Naive thymus-derived CD4-positive, alpha-beta T cell (primary cell): Measurements from ENCODE around the gene CREB5. TPM values are rescaled to one million over a fixed set of nuclear protein-coding genes. Genes with fewer than 3 reads are reported as not detected.

Experiments used
- ATAC-seq: fragments of 150-1000 bp; cut with Tn5 transposase; 2 replicates; pipeline ENCODE4 v1.10.0; 2021; ENCODE audit warnings: mild to moderate bottlenecking, moderate library complexity
- CTCF ChIA-PET: fragments of 350-600 bp; sonication (Branson Sonifier 250); formaldehyde crosslinking; loops from one replicate; lab custom pipeline; 2021; ENCODE audit warnings: antibody characterized with exemption; lab: Charles Lee
- POLR2A ChIA-PET: fragments of 350-600 bp; sonication (Branson Sonifier 250); formaldehyde crosslinking; loops from one replicate; lab custom pipeline; 2021; ENCODE audit warnings: antibody characterized with exemption, inconsistent platforms; lab: Charles Lee
- DNase-seq, 9 donors: peaks; one replicate each; pipeline versions ENCODE4 v3.0.0 to v3.0.0-alpha.2; 2020 to 2022; ENCODE audit warnings: mixed read lengths in 1 of 9
- H3K27ac ChIP-seq: one replicate; pipeline ENCODE4 v1.7.0; 2013; ENCODE audit warnings: mild to moderate bottlenecking, low read depth, low read length, moderate library complexity
- H3K27me3 ChIP-seq, 2 donors: one replicate each; pipeline ENCODE4 v1.7.0; 2013; ENCODE audit warnings: low read length in 2 of 2, mild to moderate bottlenecking in 2 of 2, moderate library complexity in 2 of 2; ENCODE audit not compliant: control insufficient read depth in 2 of 2, insufficient read depth in 2 of 2
- H3K36me3 ChIP-seq, 3 experiments: 1 replicate in 2 of 3; 2 replicates in 1 of 3; pipeline ENCODE4 v1.7.0; 2013; ENCODE audit warnings: low read length in 3 of 3, mild to moderate bottlenecking in 3 of 3, moderate library complexity in 1 of 3; ENCODE audit not compliant: insufficient read depth in 3 of 3, control insufficient read depth in 2 of 3
- H3K4me1 ChIP-seq, 2 donors: one replicate each; pipeline ENCODE4 v1.7.0; 2013; ENCODE audit warnings: low read length in 2 of 2, mild to moderate bottlenecking in 2 of 2, moderate library complexity in 1 of 2; ENCODE audit not compliant: control insufficient read depth in 2 of 2, insufficient read depth in 2 of 2
- H3K4me3 ChIP-seq: 2 replicates; pipeline ENCODE4 v1.7.0; 2013; ENCODE audit warnings: mild to moderate bottlenecking, low read length
- H3K9me3 ChIP-seq, 3 experiments: 1 replicate in 2 of 3; 2 replicates in 1 of 3; pipeline ENCODE4 v1.7.0; 2013; ENCODE audit warnings: low read length in 3 of 3; ENCODE audit not compliant: control insufficient read depth in 2 of 3
- H3K27ac Mint-ChIP-seq, 9 donors: one replicate each; pipeline ENCODE4 v1.8.0; 2020 to 2022; ENCODE audit warnings: mixed read lengths in 9 of 9, mild to moderate bottlenecking in 8 of 9, moderate library complexity in 5 of 9, inconsistent platforms in 2 of 9
- H3K27me3 Mint-ChIP-seq, 5 donors: one replicate each; pipeline ENCODE4 v1.8.0; 2021 to 2022; ENCODE audit warnings: mixed read lengths in 5 of 5, mild to moderate bottlenecking in 1 of 5
- H3K36me3 Mint-ChIP-seq, 5 donors: one replicate each; pipeline ENCODE4 v1.8.0; 2020 to 2022; ENCODE audit warnings: mixed read lengths in 5 of 5, mild to moderate bottlenecking in 3 of 5, inconsistent platforms in 1 of 5
- H3K4me1 Mint-ChIP-seq, 7 donors: one replicate each; pipeline ENCODE4 v1.8.0; 2020 to 2022; ENCODE audit warnings: mixed read lengths in 7 of 7, mild to moderate bottlenecking in 3 of 7, inconsistent platforms in 1 of 7
- H3K4me3 Mint-ChIP-seq, 10 donors: one replicate each; pipeline ENCODE4 v1.8.0; 2020 to 2022; ENCODE audit warnings: mild to moderate bottlenecking in 10 of 10, mixed read lengths in 10 of 10, moderate library complexity in 6 of 10, inconsistent platforms in 2 of 10
- H3K9me3 Mint-ChIP-seq, 11 donors: one replicate each; pipeline ENCODE4 v1.8.0; 2020 to 2022; ENCODE audit warnings: mixed read lengths in 11 of 11, mild to moderate bottlenecking in 4 of 11, inconsistent platforms in 1 of 11, moderate library complexity in 1 of 11
- intact Hi-C, 2 donors: fragments of 100-400 bp; cut with micrococcal nuclease; formaldehyde crosslinking; loops; one replicate each; pipeline ENCODE4 v1.15.1; 2023
- polyA plus RNA-seq, 2 donors: library from polyadenylated mRNA; unstranded; fragments of 300-500 nt; fragmentation: Illumina TruSeq; gene quantifications; one replicate each; pipeline ENCODE4 v1.2.3, GENCODE V29; 2021
- total RNA-seq, 6 experiments: library from RNA in 5 of 6; stranded (reverse) in 5 of 6; gene quantifications; 1 replicate in 5 of 6; 2 replicates in 1 of 6; pipeline ENCODE4 v1.2.3 and lab custom pipeline; 2021 to 2026

Gene CREB5
- total and polyA plus RNA-seq, 7 experiments from 2014 or later, result 0.22 to 18.4 (median 3.6) TPM; not detected in 4

DNA sequence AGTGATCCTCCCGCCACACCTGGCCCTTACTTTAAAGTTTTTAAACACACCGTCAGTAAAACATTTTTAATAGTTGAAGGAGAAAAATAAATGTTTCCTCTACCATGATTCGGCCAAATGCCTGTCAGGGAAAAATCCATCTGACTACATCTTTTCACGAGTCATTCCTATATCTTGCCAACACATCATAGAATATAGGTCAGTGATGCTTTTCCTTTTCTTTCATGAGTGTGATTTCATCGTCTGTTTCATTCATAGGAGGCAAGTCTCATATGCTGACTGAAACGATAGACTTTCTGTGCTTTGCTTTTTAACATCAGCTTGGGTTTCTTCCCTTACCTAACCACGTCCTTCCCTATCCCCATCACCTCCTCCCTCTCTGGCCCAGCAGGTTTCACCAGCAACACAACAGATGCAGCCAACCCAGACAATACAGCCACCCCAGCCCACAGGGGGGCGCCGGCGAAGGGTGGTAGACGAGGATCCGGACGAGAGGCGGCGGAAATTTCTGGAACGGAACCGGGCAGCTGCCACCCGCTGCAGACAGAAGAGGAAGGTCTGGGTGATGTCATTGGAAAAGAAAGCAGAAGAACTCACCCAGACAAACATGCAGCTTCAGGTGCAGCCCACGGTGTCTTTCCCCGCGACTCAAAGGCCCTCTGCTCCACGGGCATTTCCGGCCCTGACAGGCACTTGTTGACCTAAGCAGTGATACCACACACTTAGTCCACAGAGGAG, 396.6 kb downstream of the CREB5 start:
- no peak overlapping the region for H3K4me3 Mint-ChIP-seq

DNA sequence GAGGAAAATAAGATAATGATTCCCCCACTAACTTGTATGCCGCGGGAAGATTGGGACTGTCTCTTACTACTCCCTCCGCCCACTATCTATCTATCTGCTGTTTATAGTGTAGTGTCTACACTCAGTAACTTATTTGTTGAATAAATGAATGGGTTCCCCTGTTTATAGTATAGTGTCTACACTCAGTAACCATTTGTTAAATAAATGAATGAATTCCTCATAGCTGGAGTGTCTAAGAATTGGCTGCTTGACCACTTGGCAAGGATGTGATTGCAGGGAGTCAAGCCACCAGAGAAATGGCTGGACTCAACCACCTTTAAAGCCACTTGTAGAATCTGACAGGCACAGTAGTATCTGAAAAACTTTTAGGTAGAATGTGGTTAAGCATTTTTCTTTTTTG, 398.7 kb downstream of the CREB5 start:
- no peak overlapping the region for H3K27ac Mint-ChIP-seq

More for the DNA sequence above, 396.6 kb downstream of the CREB5 start:
- H3K9me3 ChIP-seq, result no peaks in the 10 kb centered on the region
- Mint-ChIP-seq H3K4me1 (no peaks in the 10 kb centered on the region), H3K36me3 (no peaks in the 10 kb centered on the region), H3K9me3 (peaks cover 0 to 6% (median 0%) of the 10 kb centered on the region in 11 donors), H3K27me3 (peaks cover 0 to 11% (median 6%) of the 10 kb centered on the region in 5 donors), H3K27ac (no peak overlapping the region)
- ChIA-PET POLR2A (no interaction called here), CTCF (no interaction called here)
- H3K4me1 ChIP-seq, result no peaks in the 10 kb centered on the region
- H3K27me3 ChIP-seq, result no peaks in the 10 kb centered on the region
- DNase-seq, result no peak
- peak; percentile 20 for ATAC-seq
- H3K27ac ChIP-seq, result no peak overlapping the region
- intact Hi-C loops, result no loop called here
- no peaks in the 10 kb centered on the region for H3K36me3 ChIP-seq
- no peak overlapping the region for H3K4me3 ChIP-seq

DNA sequence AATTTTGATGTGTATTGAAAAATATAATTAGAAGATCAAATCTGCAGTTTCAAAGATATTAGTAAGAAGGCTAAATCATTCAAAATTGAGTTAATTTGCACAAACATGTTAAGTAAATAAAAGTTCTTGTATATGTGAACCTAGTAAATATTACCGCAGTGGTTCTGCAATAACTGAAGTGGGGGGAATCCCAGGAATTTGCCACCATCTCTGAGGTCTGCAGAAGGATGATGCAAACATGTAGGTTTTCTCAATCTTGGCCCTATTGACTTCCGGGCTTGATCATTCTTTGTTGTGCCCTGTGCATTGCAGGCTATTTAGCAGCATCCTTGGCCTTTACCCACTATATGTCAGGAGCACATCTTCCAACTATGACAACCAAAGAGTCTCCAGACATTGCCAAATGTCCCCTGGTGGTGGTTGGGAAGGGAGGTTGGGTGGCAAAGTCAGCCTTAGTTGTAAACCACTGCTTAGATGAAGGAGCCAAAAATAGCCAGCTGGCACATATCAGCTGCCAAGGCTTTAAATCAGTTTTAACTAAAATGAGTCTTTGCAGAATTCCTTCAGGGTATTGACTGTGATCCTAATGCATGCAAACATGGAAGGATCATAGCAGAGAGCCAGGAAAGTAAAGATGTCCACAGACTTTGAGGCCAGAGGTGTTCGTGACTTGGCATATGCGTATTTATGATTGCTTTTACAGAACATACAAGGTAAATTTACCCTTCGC, 399.5 kb downstream of the CREB5 start:
- Histone ChIP-seq H3K4me1 (no peaks in the 10 kb centered on the region), H3K27ac (no peak overlapping the region), H3K9me3 (no peaks in the 10 kb centered on the region), H3K4me3 (no peak overlapping the region), H3K27me3 (no peaks in the 10 kb centered on the region), H3K36me3 (no peaks in the 10 kb centered on the region)
- Mint-ChIP-seq H3K4me3 (no peak overlapping the region), H3K27ac (no peak overlapping the region), H3K27me3 (peaks cover 0 to 14% (median 4%) of the 10 kb centered on the region in 5 donors), H3K4me1 (no peaks in the 10 kb centered on the region), H3K9me3 (no peaks in the 10 kb centered on the region), H3K36me3 (no peaks in the 10 kb centered on the region)
- no peak for DNase-seq
- ChIA-PET POLR2A (no interaction called here), CTCF (no interaction called here)
- no peak for ATAC-seq
- intact Hi-C loops, result no loop called here

More for the DNA sequence above, 398.7 kb downstream of the CREB5 start:
- H3K27me3 Mint-ChIP-seq, result peaks cover 0 to 12% (median 4%) of the 10 kb centered on the region in 5 donors
- no peaks in the 10 kb centered on the region for H3K9me3 ChIP-seq
- H3K27ac ChIP-seq, result no peak overlapping the region
- ChIA-PET POLR2A (no interaction called here), CTCF (no interaction called here)
- no peaks in the 10 kb centered on the region for H3K36me3 Mint-ChIP-seq
- ATAC-seq, result no peak
- no peaks in the 10 kb centered on the region for H3K4me1 Mint-ChIP-seq
- H3K4me3 Mint-ChIP-seq, result no peak overlapping the region
- no peaks in the 10 kb centered on the region for H3K9me3 Mint-ChIP-seq
- intact Hi-C loops, result no loop called here
- no peaks in the 10 kb centered on the region for H3K27me3 ChIP-seq
- H3K36me3 ChIP-seq, result no peaks in the 10 kb centered on the region
- H3K4me3 ChIP-seq, result no peak overlapping the region
- H3K4me1 ChIP-seq, result no peaks in the 10 kb centered on the region
- DNase-seq, result no peak

DNA sequence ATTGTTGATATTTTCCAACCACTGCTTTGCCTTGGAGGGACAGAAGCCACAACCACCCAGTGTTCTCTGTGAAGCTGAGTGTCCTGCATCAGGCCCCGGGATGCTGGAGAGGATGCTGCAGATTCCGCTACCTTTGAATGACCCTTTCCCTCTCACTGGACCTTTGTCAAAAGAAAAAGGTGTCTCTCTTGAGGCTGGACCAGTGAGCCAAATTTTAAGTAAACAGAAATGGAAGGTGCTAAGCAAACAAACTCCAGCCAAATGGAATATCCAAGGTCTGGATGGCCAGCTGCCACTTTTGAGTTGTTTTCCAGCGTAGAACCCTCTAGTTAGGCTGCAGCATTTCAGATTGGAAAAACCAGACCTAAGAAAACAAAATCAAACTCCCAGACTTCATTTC, 400.3 kb downstream of the CREB5 start:
- Mint-ChIP-seq H3K4me1 (no peaks in the 10 kb centered on the region), H3K27me3 (peaks cover 0 to 14% (median 1%) of the 10 kb centered on the region in 5 donors), H3K27ac (no peak overlapping the region), H3K9me3 (no peaks in the 10 kb centered on the region), H3K4me3 (no peak overlapping the region), H3K36me3 (no peaks in the 10 kb centered on the region)
- Histone ChIP-seq H3K36me3 (no peaks in the 10 kb centered on the region), H3K27ac (no peak overlapping the region), H3K4me1 (no peaks in the 10 kb centered on the region), H3K4me3 (no peak overlapping the region), H3K9me3 (no peaks in the 10 kb centered on the region), H3K27me3 (no peaks in the 10 kb centered on the region)
- DNase-seq, result no peak
- CTCF ChIA-PET, result no interaction called here
- POLR2A ChIA-PET, result no interaction called here
- ATAC-seq, result no peak
- intact Hi-C loops, result no loop called here

DNA sequence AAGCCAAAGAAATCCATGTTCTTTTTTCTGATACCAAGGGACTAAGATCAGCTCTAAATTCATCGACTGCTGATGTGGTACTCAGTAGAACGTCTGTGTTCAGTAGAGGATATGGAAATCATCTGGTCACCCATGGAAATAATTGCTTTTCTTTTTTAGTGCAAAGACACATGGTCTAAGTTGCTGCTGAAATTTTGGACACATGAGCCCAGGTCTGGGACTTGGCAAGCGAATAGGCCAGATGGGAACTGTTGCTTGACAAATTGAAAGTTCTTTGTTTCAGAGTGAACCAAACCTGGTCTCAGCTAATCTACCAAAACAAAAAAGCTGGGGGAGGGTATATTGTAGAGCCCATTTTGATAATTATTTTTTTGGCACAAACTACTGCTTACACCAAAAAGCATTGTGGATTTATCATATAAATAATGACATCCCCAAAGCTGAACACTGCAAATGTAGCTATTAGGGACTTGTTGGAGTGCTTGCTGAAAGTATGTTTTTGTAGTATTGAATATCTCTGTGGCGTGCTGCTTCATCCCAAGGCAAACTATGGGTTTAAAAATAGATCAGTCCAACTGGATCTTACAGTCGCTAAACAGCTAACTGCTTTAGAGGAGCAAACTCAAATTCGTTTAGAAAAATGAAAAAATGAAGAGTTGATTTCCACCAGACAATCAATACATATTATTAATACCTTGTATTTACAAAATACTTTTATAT, 401.1 kb downstream of the CREB5 start:
- H3K4me1 Mint-ChIP-seq, result no peaks in the 10 kb centered on the region
- intact Hi-C loops, result no loop called here
- Histone ChIP-seq H3K27me3 (no peaks in the 10 kb centered on the region), H3K4me3 (no peak overlapping the region), H3K36me3 (no peaks in the 10 kb centered on the region), H3K27ac (no peak overlapping the region), H3K9me3 (no peaks in the 10 kb centered on the region), H3K4me1 (no peaks in the 10 kb centered on the region)
- ATAC-seq (no peak), DNase-seq (no peak)
- no peak overlapping the region for H3K4me3 Mint-ChIP-seq
- no peaks in the 10 kb centered on the region for H3K9me3 Mint-ChIP-seq
- ChIA-PET POLR2A (no interaction called here), CTCF (interaction anchor here (0.6 kb wide), 1 partner anchor 8 kb away, joined by 3 read pairs; no protein-coding TSS in a partner anchor)
- no peaks in the 10 kb centered on the region for H3K36me3 Mint-ChIP-seq
- H3K27ac Mint-ChIP-seq, result no peak overlapping the region
- peaks cover 0 to 14% (median 0%) of the 10 kb centered on the region in 5 donors for H3K27me3 Mint-ChIP-seq

DNA sequence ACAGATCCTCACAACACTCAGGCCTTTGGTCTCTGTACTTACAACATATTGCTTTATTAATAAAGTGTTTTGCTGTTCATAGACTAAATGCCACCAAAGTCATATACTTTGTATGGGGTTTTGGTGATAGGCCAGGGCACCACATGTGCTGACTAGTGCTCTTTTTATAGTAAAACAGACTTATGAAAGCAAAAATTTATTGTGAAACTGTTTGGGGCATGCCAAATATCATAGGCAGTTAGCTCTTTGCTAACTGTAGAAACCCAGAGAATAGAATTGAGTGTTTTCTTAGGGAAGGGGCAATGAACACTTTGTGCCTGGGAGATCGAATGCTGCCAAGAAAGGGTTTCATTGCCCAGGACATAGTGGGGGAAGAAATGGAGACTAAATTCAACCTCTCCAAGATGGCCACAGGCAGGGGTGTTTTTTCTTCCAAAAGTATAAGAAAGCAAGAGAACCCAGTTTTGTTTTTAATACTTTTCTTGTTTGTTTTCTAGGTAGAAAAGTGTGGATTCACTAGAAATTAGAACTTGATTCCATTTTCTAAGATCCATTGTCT, 403.1 kb downstream of the CREB5 start:
- DNase-seq (no peak), ATAC-seq (no peak)
- H3K4me1 Mint-ChIP-seq, result peaks cover 0 to 2% (median 0%) of the 10 kb centered on the region in 7 donors
- peaks cover 0 to 9% (median 0%) of the 10 kb centered on the region in 5 donors for H3K27me3 Mint-ChIP-seq
- Histone ChIP-seq H3K9me3 (no peaks in the 10 kb centered on the region), H3K4me3 (no peak overlapping the region), H3K27ac (no peak overlapping the region), H3K36me3 (no peaks in the 10 kb centered on the region), H3K4me1 (no peaks in the 10 kb centered on the region), H3K27me3 (no peaks in the 10 kb centered on the region)
- H3K27ac Mint-ChIP-seq, result no peak overlapping the region
- intact Hi-C loops, result no loop called here
- H3K36me3 Mint-ChIP-seq, result no peaks in the 10 kb centered on the region
- H3K4me3 Mint-ChIP-seq, result no peak overlapping the region
- CTCF ChIA-PET, result no interaction called here
- no peaks in the 10 kb centered on the region for H3K9me3 Mint-ChIP-seq
- POLR2A ChIA-PET, result no interaction called here
